ENCODE results near the gene WDR36.

The WDR36 gene

GRCh38 chr5:111122398-111122797, 30.2 kb downstream of the WDR36 start:
- TF ChIP-seq SPI1 (IDR thresholded peaks at IDR 0.05; ENCODE audit: borderline replicate concordance, low read depth) (no peak), REST (IDR thresholded peaks at IDR 0.05; ENCODE audit: insufficient replicate concordance, low read depth) (no peak), CTCF (IDR thresholded peaks at IDR 0.05; ENCODE audit: insufficient read depth, low read length) (no peak), GABPA (IDR thresholded peaks at IDR 0.05; ENCODE audit: low read depth) (no peak)
- Histone ChIP-seq H3K27me3 (ENCODE audit: insufficient read depth, poor library complexity, severe bottlenecking) (no peaks in the 10 kb centered on the region), H3K27ac (replicated peaks) (no peak overlapping the region), H3K4me3 (replicated peaks; ENCODE audit: insufficient read depth, low read length) (no peak overlapping the region)
- DNase-seq (ENCODE audit: low read depth in 1 of 2, low spot score in 1 of 2) = no peak

GRCh38 chr5:111124793-111125192, 32.6 kb downstream of the WDR36 start:
- no peak for TF ChIP-seq CTCF (IDR thresholded peaks at IDR 0.05; ENCODE audit: insufficient read depth, low read length)
- DNase-seq (ENCODE audit: low read depth in 1 of 2, low spot score in 1 of 2) = no peak
- H3K4me3 ChIP-seq (replicated peaks; ENCODE audit: insufficient read depth, low read length) = no peak overlapping the region
- no peaks in the 10 kb centered on the region for H3K27me3 ChIP-seq (ENCODE audit: insufficient read depth, poor library complexity, severe bottlenecking)
- no peak overlapping the region for H3K27ac ChIP-seq (replicated peaks)

- H3K27ac ChIP-seq (replicated peaks) = no peak overlapping the region
- TF ChIP-seq REST (IDR thresholded peaks at IDR 0.05; ENCODE audit: insufficient replicate concordance, low read depth) (no peak), SPI1 (IDR thresholded peaks at IDR 0.05; ENCODE audit: borderline replicate concordance, low read depth) (no peak), GABPA (IDR thresholded peaks at IDR 0.05; ENCODE audit: low read depth) (no peak), POLR2AphosphoS5 (IDR thresholded peaks at IDR 0.05; ENCODE audit: low read depth) (no peak), CTCF (IDR thresholded peaks at IDR 0.05; ENCODE audit: insufficient read depth, low read length) (no peak)
- DNase-seq (ENCODE audit: low read depth in 1 of 2, low spot score in 1 of 2) = no peak
- H3K4me3 ChIP-seq (replicated peaks; ENCODE audit: insufficient read depth, low read length) = no peak overlapping the region
- H3K27me3 ChIP-seq (ENCODE audit: insufficient read depth, poor library complexity, severe bottlenecking) = no peaks in the 10 kb centered on the region
Measured at GRCh38 chr5:111126896-111127295, 34.7 kb downstream of the WDR36 start.

- no peak for DNase-seq (ENCODE audit: low read depth in 1 of 2, low spot score in 1 of 2)
- no peak overlapping the region for H3K27ac ChIP-seq (replicated peaks)
Measured at GRCh38 chr5:111127453-111128195, 35.5 kb downstream of the WDR36 start.

More at GRCh38 chr5:111127453-111128195, 35.5 kb downstream of the WDR36 start:
- TF ChIP-seq SPI1 (IDR thresholded peaks at IDR 0.05; ENCODE audit: borderline replicate concordance, low read depth) = no peak
- TF ChIP-seq REST (IDR thresholded peaks at IDR 0.05; ENCODE audit: insufficient replicate concordance, low read depth) = no peak
- no peak for TF ChIP-seq POLR2AphosphoS5 (IDR thresholded peaks at IDR 0.05; ENCODE audit: low read depth)
- no peak for TF ChIP-seq CTCF (IDR thresholded peaks at IDR 0.05; ENCODE audit: insufficient read depth, low read length)
- TF ChIP-seq GABPA (IDR thresholded peaks at IDR 0.05; ENCODE audit: low read depth) = no peak
- no peaks in the 10 kb centered on the region for H3K27me3 ChIP-seq (ENCODE audit: insufficient read depth, poor library complexity, severe bottlenecking)
- H3K4me3 ChIP-seq (replicated peaks; ENCODE audit: insufficient read depth, low read length) = no peak overlapping the region

Data from HL-60 (cell line).